Mesenchymal stem cell (in vitro differentiated cells and primary cell): ENCODE results near the gene CFAP65.

Source experiments
- DNase-seq: peaks from one replicate; pipeline ENCODE4 v3.0.0-alpha.2; 2013
- H2AFZ ChIP-seq: one replicate; pipeline ENCODE4 v1.6.1; 2013; ENCODE audit warnings: low read depth, mild to moderate bottlenecking, control low read depth, inconsistent platforms, low read length, moderate library complexity
- H2AK5ac ChIP-seq: 2 replicates; pipeline ENCODE4 v1.6.1; 2013; ENCODE audit warnings: low read length, moderate library complexity, mild to moderate bottlenecking, inconsistent platforms; ENCODE audit not compliant: severe bottlenecking
- H2BK120ac ChIP-seq: one replicate; pipeline ENCODE4 v1.6.1; 2013; ENCODE audit warnings: low read depth, mild to moderate bottlenecking, inconsistent platforms, low read length, moderate library complexity
- H2BK12ac ChIP-seq, 2 experiments: one replicate each; pipeline ENCODE4 v1.6.1; 2013; ENCODE audit warnings: inconsistent platforms in 2 of 2, low read length in 2 of 2, mild to moderate bottlenecking in 2 of 2, moderate library complexity in 2 of 2, control low read depth in 1 of 2
- H2BK15ac ChIP-seq: one replicate; pipeline ENCODE4 v1.6.1; 2013; ENCODE audit warnings: mild to moderate bottlenecking, low read depth, inconsistent platforms; ENCODE audit not compliant: poor library complexity, severe bottlenecking
- H2BK5ac ChIP-seq: 2 replicates; pipeline ENCODE4 v1.6.1; 2013; ENCODE audit warnings: low read depth, mild to moderate bottlenecking, low read length, control low read depth, inconsistent platforms; ENCODE audit not compliant: poor library complexity, severe bottlenecking
- H3K14ac ChIP-seq, 2 experiments: one replicate each; pipeline ENCODE4 v1.6.1; 2013; ENCODE audit warnings: inconsistent platforms in 2 of 2, low read length in 2 of 2, control low read depth in 1 of 2, mild to moderate bottlenecking in 1 of 2, moderate library complexity in 1 of 2
- H3K18ac ChIP-seq, 2 experiments: one replicate each; pipeline ENCODE4 v1.6.1; 2013; ENCODE audit warnings: inconsistent platforms in 2 of 2, low read length in 2 of 2, control low read depth in 1 of 2, low read depth in 1 of 2, mild to moderate bottlenecking in 1 of 2
- H3K23ac ChIP-seq, 2 experiments: one replicate each; pipeline ENCODE4 v1.6.1; 2013; ENCODE audit warnings: inconsistent platforms in 2 of 2, low read length in 2 of 2, mild to moderate bottlenecking in 2 of 2, moderate library complexity in 2 of 2, control low read depth in 1 of 2
- H3K27ac ChIP-seq: 2 replicates; pipeline ENCODE4 v1.5.1; 2013; ENCODE audit warnings: mild to moderate bottlenecking, moderate library complexity, low read length, control low read depth, inconsistent platforms; ENCODE audit not compliant: poor library complexity, severe bottlenecking
- H3K27me3 ChIP-seq, 2 experiments: 2 replicates each; pipeline versions ENCODE4 v1.6.1 to v1.7.0; 2013; ENCODE audit warnings: low read length in 2 of 2, mild to moderate bottlenecking in 2 of 2, moderate library complexity in 2 of 2, control low read depth in 1 of 2, inconsistent platforms in 1 of 2; ENCODE audit not compliant: control insufficient read depth in 1 of 2, insufficient read depth in 1 of 2
- H3K36me3 ChIP-seq, 2 experiments: 2 replicates each; pipeline versions ENCODE4 v1.6.1 to v1.7.0; 2013; ENCODE audit warnings: low read length in 2 of 2, control low read depth in 1 of 2, inconsistent platforms in 1 of 2, low read depth in 1 of 2, mild to moderate bottlenecking in 1 of 2; ENCODE audit not compliant: insufficient read depth in 2 of 2, control insufficient read depth in 1 of 2
- H3K4ac ChIP-seq, 2 experiments: one replicate each; pipeline ENCODE4 v1.6.1; 2013; ENCODE audit warnings: inconsistent platforms in 2 of 2, low read length in 2 of 2, mild to moderate bottlenecking in 2 of 2, moderate library complexity in 2 of 2, control low read depth in 1 of 2, low read depth in 1 of 2
- H3K4me1 ChIP-seq: 2 replicates; pipeline ENCODE4 v1.6.1; 2013; ENCODE audit warnings: low read depth, low read length, control low read depth; ENCODE audit not compliant: control insufficient read depth, insufficient read depth
- H3K4me2 ChIP-seq: 2 replicates; pipeline ENCODE4 v1.6.1; 2013; ENCODE audit warnings: low read length, mild to moderate bottlenecking, inconsistent platforms; ENCODE audit not compliant: poor library complexity, severe bottlenecking
- H3K4me3 ChIP-seq, 2 experiments: 2 replicates each; pipeline versions ENCODE4 v1.5.1 to v1.7.0; 2013; ENCODE audit warnings: low read length in 2 of 2, mild to moderate bottlenecking in 2 of 2, control low read depth in 1 of 2, low read depth in 1 of 2; ENCODE audit not compliant: insufficient read depth in 1 of 2
- H3K79me1 ChIP-seq: replicated peaks from 2 replicates; pipeline ENCODE4 v1.6.1; 2013; ENCODE audit warnings: mild to moderate bottlenecking, control low read depth, low read length, inconsistent platforms; ENCODE audit not compliant: poor library complexity, severe bottlenecking
- H3K9ac ChIP-seq: 2 replicates; pipeline ENCODE4 v1.7.0; 2013; ENCODE audit warnings: mild to moderate bottlenecking, low read length, moderate library complexity
- H3K9me3 ChIP-seq: 2 replicates; pipeline ENCODE4 v1.7.0; 2013; ENCODE audit warnings: mild to moderate bottlenecking, low read length; ENCODE audit not compliant: control insufficient read depth
- H4K8ac ChIP-seq: one replicate; pipeline ENCODE4 v1.6.1; 2013; ENCODE audit warnings: inconsistent platforms, mild to moderate bottlenecking, low read length, moderate library complexity
- H4K91ac ChIP-seq: one replicate; pipeline ENCODE4 v1.6.1; 2013; ENCODE audit warnings: mild to moderate bottlenecking, low read length, inconsistent platforms
- WGBS: methylation state at CpG from one replicate; pipeline ENCODE4 v1.1.7; 2013; ENCODE audit warnings: mixed read lengths; 5-methylcytosine and 5-hydroxymethylcytosine counted together

Gene CFAP65

DNA sequence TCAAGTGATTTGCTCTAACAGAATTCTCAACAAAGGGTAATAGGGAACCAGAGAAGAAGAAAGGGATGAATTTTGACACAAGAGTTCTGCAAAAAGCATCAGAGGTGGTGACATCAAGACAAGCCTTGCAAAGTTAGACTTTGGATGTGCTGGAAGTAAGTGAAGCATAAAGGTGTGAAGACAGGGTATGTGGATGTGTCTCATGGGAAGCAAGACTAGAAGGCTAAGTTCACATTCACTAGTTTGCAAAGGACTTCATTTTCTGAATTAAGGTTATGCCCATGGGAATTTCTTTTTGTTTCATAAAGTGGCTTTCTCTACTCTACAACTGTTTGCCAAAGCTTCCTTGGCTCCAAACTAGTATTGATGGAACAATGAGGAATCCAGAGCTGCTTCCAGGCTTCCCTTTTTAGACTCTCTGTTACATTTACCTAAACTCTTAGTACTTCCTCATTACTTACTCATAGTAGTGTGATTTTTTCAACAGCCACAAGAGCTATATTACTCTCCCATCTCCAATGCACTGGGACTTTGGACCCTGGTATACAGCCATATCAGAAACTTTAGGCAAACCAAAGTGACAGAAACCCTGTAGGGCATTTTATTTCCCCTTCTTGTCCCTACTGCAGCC, 40.5 kb upstream of the CFAP65 start:
- DNase-seq: no peak
- no peak overlapping the region for H2AK5ac ChIP-seq
- no peak overlapping the region for H3K4me2 ChIP-seq
- H3K4me3 ChIP-seq: no peak overlapping the region
- no peak overlapping the region for H2BK12ac ChIP-seq
- no peak overlapping the region for H3K4ac ChIP-seq
- H3K27ac ChIP-seq: no peak overlapping the region
- H4K8ac ChIP-seq: no peak overlapping the region
- no peak overlapping the region for H2AFZ ChIP-seq
- H3K23ac ChIP-seq: no peak overlapping the region
- H4K91ac ChIP-seq: no peak overlapping the region
- no peak overlapping the region for H3K14ac ChIP-seq
- no peak overlapping the region for H3K9ac ChIP-seq
- no peaks in the 10 kb centered on the region for H3K9me3 ChIP-seq
- H2BK15ac ChIP-seq: no peak overlapping the region
- H3K27me3 ChIP-seq: peaks cover 0 to 6% of the 10 kb centered on the region in 2 experiments
- H3K4me1 ChIP-seq: no peaks in the 10 kb centered on the region
- no peak overlapping the region for H2BK120ac ChIP-seq
- H3K79me1 ChIP-seq: no peaks in the 10 kb centered on the region
- H3K18ac ChIP-seq: no peak overlapping the region
- H2BK5ac ChIP-seq: no peak overlapping the region
- H3K36me3 ChIP-seq: peaks cover 4 to 11% of the 10 kb centered on the region in 2 experiments

DNA sequence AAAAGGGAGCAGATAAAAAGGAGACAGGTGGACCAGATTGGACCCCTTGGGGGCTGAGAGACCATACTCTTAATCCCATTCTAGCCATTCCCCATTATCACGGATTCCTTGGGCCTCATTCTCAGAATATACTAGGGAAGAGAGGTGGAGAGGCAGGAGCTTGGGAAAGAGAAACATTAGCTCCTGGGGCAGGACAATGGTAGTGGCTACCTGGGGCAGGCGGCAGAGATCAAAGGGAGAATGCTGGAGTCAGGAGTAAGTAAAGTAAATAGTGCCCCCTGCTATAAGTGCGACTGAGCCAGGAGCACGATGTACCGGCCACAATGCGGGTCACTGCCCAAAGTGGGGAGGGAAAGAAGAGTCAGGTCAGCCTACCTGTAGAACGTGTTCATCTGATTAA, 39.8 kb upstream of the CFAP65 start:
- H4K91ac ChIP-seq: no peak overlapping the region
- H2AFZ ChIP-seq: no peak overlapping the region
- DNase-seq: no peak
- H3K4me3 ChIP-seq: no peak overlapping the region
- no peak overlapping the region for H3K18ac ChIP-seq
- H2BK12ac ChIP-seq: no peak overlapping the region
- no peak overlapping the region for H3K27ac ChIP-seq
- no peaks in the 10 kb centered on the region for H3K4me1 ChIP-seq
- H4K8ac ChIP-seq: no peak overlapping the region
- 50% methylated on average over 6 of the region's 7 CpGs for WGBS
- no peak overlapping the region for H3K9ac ChIP-seq
- peaks cover 6 to 18% of the 10 kb centered on the region in 2 experiments for H3K36me3 ChIP-seq
- H3K27me3 ChIP-seq: peaks cover 0 to 6% of the 10 kb centered on the region in 2 experiments
- H3K23ac ChIP-seq: no peak overlapping the region
- no peak overlapping the region for H2BK15ac ChIP-seq
- no peak overlapping the region for H3K4me2 ChIP-seq
- H2AK5ac ChIP-seq: no peak overlapping the region
- no peak overlapping the region for H3K4ac ChIP-seq
- no peaks in the 10 kb centered on the region for H3K79me1 ChIP-seq
- no peaks in the 10 kb centered on the region for H3K9me3 ChIP-seq
- H2BK5ac ChIP-seq: no peak overlapping the region
- no peak overlapping the region for H3K14ac ChIP-seq
- no peak overlapping the region for H2BK120ac ChIP-seq

GRCh38 chr2:219079417-219079816, 38.1 kb upstream of the CFAP65 start:
- no peaks in the 10 kb centered on the region for H3K4me1 ChIP-seq

GRCh38 chr2:219078951-219079350, 37.6 kb upstream of the CFAP65 start:
- no peak overlapping the region for H2BK5ac ChIP-seq
- no peak overlapping the region for H4K8ac ChIP-seq
- no peak overlapping the region for H3K27ac ChIP-seq
- H2BK120ac ChIP-seq: no peak overlapping the region
- H2BK12ac ChIP-seq: no peak overlapping the region
- H3K4me3 ChIP-seq: no peak overlapping the region
- DNase-seq: no peak
- no peak overlapping the region for H2AFZ ChIP-seq
- H3K14ac ChIP-seq: no peak overlapping the region
- no peaks in the 10 kb centered on the region for H3K9me3 ChIP-seq
- WGBS: 94% methylated on average over 4 of the region's 4 CpGs
- H3K4me1 ChIP-seq: no peaks in the 10 kb centered on the region
- H3K4me2 ChIP-seq: no peak overlapping the region
- no peak overlapping the region for H3K23ac ChIP-seq
- H4K91ac ChIP-seq: no peak overlapping the region
- no peaks in the 10 kb centered on the region for H3K79me1 ChIP-seq
- H2AK5ac ChIP-seq: no peak overlapping the region
- H3K9ac ChIP-seq: no peak overlapping the region
- peaks cover 0 to 6% of the 10 kb centered on the region in 2 experiments for H3K27me3 ChIP-seq
- H3K18ac ChIP-seq: no peak overlapping the region
- peaks cover 10 to 36% of the 10 kb centered on the region in 2 experiments for H3K36me3 ChIP-seq
- no peak overlapping the region for H3K4ac ChIP-seq
- no peak overlapping the region for H2BK15ac ChIP-seq

More at GRCh38 chr2:219079417-219079816, 38.1 kb upstream of the CFAP65 start:
- no peaks in the 10 kb centered on the region for H3K79me1 ChIP-seq
- no peak overlapping the region for H3K14ac ChIP-seq
- no peak overlapping the region for H3K9ac ChIP-seq
- H2AFZ ChIP-seq: no peak overlapping the region
- H3K18ac ChIP-seq: no peak overlapping the region
- H3K4ac ChIP-seq: no peak overlapping the region
- no peaks in the 10 kb centered on the region for H3K9me3 ChIP-seq
- WGBS: 96% methylated on average over 2 of the region's 2 CpGs
- peaks cover 0 to 6% of the 10 kb centered on the region in 2 experiments for H3K27me3 ChIP-seq
- no peak overlapping the region for H4K91ac ChIP-seq
- no peak overlapping the region for H2BK12ac ChIP-seq
- H3K27ac ChIP-seq: no peak overlapping the region
- no peak overlapping the region for H2BK15ac ChIP-seq
- no peak overlapping the region for H2BK120ac ChIP-seq
- H4K8ac ChIP-seq: no peak overlapping the region
- no peak overlapping the region for H3K4me2 ChIP-seq
- DNase-seq: no peak
- no peak overlapping the region for H3K23ac ChIP-seq
- H3K36me3 ChIP-seq: peaks cover 10 to 32% of the 10 kb centered on the region in 2 experiments
- H2AK5ac ChIP-seq: no peak overlapping the region
- no peak overlapping the region for H2BK5ac ChIP-seq
- no peak overlapping the region for H3K4me3 ChIP-seq
